KMS-11 (cell line): ENCODE data around the gene TARBP1.
"Not testable (repeated sequence)": the region's sequence is repeated elsewhere in the genome, so short reads cannot be mapped to it uniquely, and the experiment has no call there.

ENCODE experiments used
- H2AFZ ChIP-seq: fragments of 200-600 bp; sonication (generic); 2 replicates; pipeline ENCODE4 v1.6.1; 2016; ENCODE audit warnings: antibody characterized with exemption, mixed run types, low read depth
- H3K27ac ChIP-seq: fragments of 200-600 bp; sonication (generic); 2 replicates; pipeline ENCODE4 v1.6.1; 2016; ENCODE audit warnings: mild to moderate bottlenecking, mixed run types
- H3K27me3 ChIP-seq: fragments of 200-600 bp; sonication (generic); 2 replicates; pipeline ENCODE4 v1.6.1; 2017; ENCODE audit warnings: mild to moderate bottlenecking, low read depth, mixed run types, moderate library complexity; ENCODE audit not compliant: insufficient read depth
- H3K36me3 ChIP-seq: fragments of 200-600 bp; sonication (generic); 2 replicates; pipeline ENCODE4 v1.6.1; 2017; ENCODE audit warnings: mild to moderate bottlenecking, mixed run types; ENCODE audit not compliant: insufficient read depth
- H3K4me1 ChIP-seq: fragments of 200-600 bp; sonication (generic); 2 replicates; pipeline ENCODE4 v1.6.1; 2016; ENCODE audit warnings: mild to moderate bottlenecking, low read depth, mixed run types; ENCODE audit not compliant: poor library complexity, severe bottlenecking
- H3K4me2 ChIP-seq: fragments of 200-600 bp; sonication (generic); 2 replicates; pipeline ENCODE4 v1.7.0; 2016; ENCODE audit warnings: mild to moderate bottlenecking, mixed run types
- H3K4me3 ChIP-seq: fragments of 200-600 bp; sonication (generic); IDR thresholded peaks from 2 replicates; pipeline ENCODE4 v1.6.1; 2017; ENCODE audit warnings: low read depth, low read length, mixed read lengths; ENCODE audit not compliant: insufficient read depth
- H3K79me2 ChIP-seq: fragments of 200-600 bp; sonication (generic); 2 replicates; pipeline ENCODE4 v1.6.1; 2016; ENCODE audit warnings: low read depth, mixed run types; ENCODE audit not compliant: insufficient read depth
- H3K9ac ChIP-seq: fragments of 200-600 bp; sonication (generic); 2 replicates; pipeline ENCODE4 v1.6.1; 2016; ENCODE audit warnings: mild to moderate bottlenecking, mixed run types
- H4K20me1 ChIP-seq: fragments of 200-600 bp; sonication (generic); 2 replicates; pipeline ENCODE4 v1.6.1; 2016; ENCODE audit warnings: mild to moderate bottlenecking, mixed run types; ENCODE audit not compliant: insufficient read depth
- CTCF ChIP-seq: fragments of 200-600 bp; sonication (generic); conservative IDR thresholded peaks from 2 replicates; pipeline ENCODE4 v1.6.1; 2017; ENCODE audit warnings: low read depth, mild to moderate bottlenecking, antibody characterized with exemption, low read length, moderate library complexity, mixed read lengths

TARBP1 gene

GRCh38 chr1:234381699-234382555 is 97.1 kb downstream of the TARBP1 start:
- Histone ChIP-seq H3K36me3 (peaks cover under 1% of the 10 kb centered on the region; the same call in 1 of the 2 replicates), H3K27ac (no peak overlapping the region)

GRCh38 chr1:234379591-234380109 is 99.3 kb downstream of the TARBP1 start:
- H3K27me3 ChIP-seq, H3K36me3 ChIP-seq, H3K4me2 ChIP-seq, H3K79me2 ChIP-seq, H3K27ac ChIP-seq, H2AFZ ChIP-seq, H4K20me1 ChIP-seq, H3K9ac ChIP-seq, H3K4me3 ChIP-seq, H3K4me1 ChIP-seq: not testable (repeated sequence)

More at GRCh38 chr1:234381699-234382555, 97.1 kb downstream of the TARBP1 start:
- no peak overlapping the region for H2AFZ ChIP-seq
- no peaks in the 10 kb centered on the region for H4K20me1 ChIP-seq
- H3K27me3 ChIP-seq = no peaks in the 10 kb centered on the region
- H3K4me3 ChIP-seq = no peak overlapping the region
- no peak overlapping the region for H3K9ac ChIP-seq
- H3K4me1 ChIP-seq = no peaks in the 10 kb centered on the region
- H3K4me2 ChIP-seq = no peak overlapping the region
- no peak for TF ChIP-seq CTCF
- no peaks in the 10 kb centered on the region for H3K79me2 ChIP-seq

- H3K4me2 ChIP-seq = no peak overlapping the region
- H4K20me1 ChIP-seq = no peaks in the 10 kb centered on the region
- H3K4me3 ChIP-seq = no peak overlapping the region
- peaks cover 25% of the 10 kb centered on the region; the same call in 1 of the 2 replicates for H3K79me2 ChIP-seq
- H3K9ac ChIP-seq = no peak overlapping the region
- no peak overlapping the region for H3K27ac ChIP-seq
- TF ChIP-seq CTCF = no peak
- no peaks in the 10 kb centered on the region for H3K27me3 ChIP-seq
- H2AFZ ChIP-seq = no peak overlapping the region
- peaks cover 18% of the 10 kb centered on the region for H3K4me1 ChIP-seq
- peaks cover 5% of the 10 kb centered on the region; the same call in 1 of the 2 replicates for H3K36me3 ChIP-seq
These were observed 103.3 kb downstream of the TARBP1 start for GRCh38 chr1:234375672-234376071.

- Histone ChIP-seq H3K36me3 (peaks cover 5% of the 10 kb centered on the region; the same call in 1 of the 2 replicates), H3K4me2 (peak overlapping the region; percentile 89), H3K4me1 (peaks cover 26% of the 10 kb centered on the region), H4K20me1 (no peaks in the 10 kb centered on the region), H3K9ac (peak overlapping the region; percentile 93), H3K27me3 (no peaks in the 10 kb centered on the region), H2AFZ (peak overlapping the region; percentile 89), H3K79me2 (peaks cover 25% of the 10 kb centered on the region; the same call in 1 of the 2 replicates), H3K4me3 (peak overlapping the region; percentile 96), H3K27ac (peak overlapping the region; percentile 92)
- TF ChIP-seq CTCF = no peak
These were observed 105.1 kb downstream of the TARBP1 start for GRCh38 chr1:234373959-234374254.
